GM10248 (cell line): ENCODE results near the gene ZNF112.

ENCODE experiments used
- CTCF ChIA-PET: fragments of 300-600 bp; sonication (Branson Sonifier 250); formaldehyde crosslinking; extraction: SDS; loops from one replicate; lab custom pipeline; 2021; ENCODE audit warnings: antibody characterized with exemption; lab: Yijun Ruan, JAX
- POLR2A ChIA-PET: fragments of 350-650 bp; sonication (Branson Sonifier 250); formaldehyde crosslinking; extraction: SDS; loops from one replicate; lab custom pipeline; 2020; ENCODE audit warnings: antibody characterized with exemption; lab: Yijun Ruan, JAX
- DNase-seq: peaks from one replicate; pipeline ENCODE4 v3.0.0; 2012; ENCODE audit errors: extremely low spot score
- CTCF ChIP-seq: IDR thresholded peaks from 2 replicates; pipeline ENCODE4 v1.5.1; 2012; ENCODE audit warnings: mild to moderate bottlenecking, low read depth; ENCODE audit errors: extremely low read depth, missing control alignments, control extremely low read depth

ZNF112 gene

GRCh38 chr19:44303320-44303719 lies 53.2 kb downstream of the ZNF112 start:
- ChIA-PET CTCF (no interaction called here), POLR2A (no interaction called here)
- DNase-seq, result no peak
- TF ChIP-seq CTCF, result no peak

- CTCF ChIA-PET, result no interaction called here
- POLR2A ChIA-PET, result no interaction called here
- DNase-seq, result no peak
- no peak for TF ChIP-seq CTCF
Observed at GRCh38 chr19:44284968-44285367, 71.5 kb downstream of the ZNF112 start.

GRCh38 chr19:44282846-44283245 lies 73.6 kb downstream of the ZNF112 start:
- ChIA-PET CTCF (interaction anchor here (1.4 kb wide), 1 partner anchor 27 kb away, joined by 4 read pairs; no protein-coding TSS in a partner anchor), POLR2A (no interaction called here)
- DNase-seq, result no peak

GRCh38 chr19:44280916-44281315 lies 75.6 kb downstream of the ZNF112 start:
- DNase-seq, result no peak
- no peak for TF ChIP-seq CTCF
- POLR2A ChIA-PET, result no interaction called here
- CTCF ChIA-PET, result no interaction called here

More at GRCh38 chr19:44282846-44283245, 73.6 kb downstream of the ZNF112 start:
- TF ChIP-seq CTCF, result no peak

- TF ChIP-seq CTCF, result no peak
- POLR2A ChIA-PET, result no interaction called here
Observed at GRCh38 chr19:44278181-44278690, 78.2 kb downstream of the ZNF112 start.

GRCh38 chr19:44277331-44277730 lies 79.1 kb downstream of the ZNF112 start:
- CTCF ChIA-PET, result no interaction called here

More at GRCh38 chr19:44278181-44278690, 78.2 kb downstream of the ZNF112 start:
- DNase-seq, result no peak
- CTCF ChIA-PET, result no interaction called here

More at GRCh38 chr19:44277331-44277730, 79.1 kb downstream of the ZNF112 start:
- POLR2A ChIA-PET, result no interaction called here
- TF ChIP-seq CTCF, result no peak
- no peak for DNase-seq
